ENCODE measurements around the gene NBPF6. TPM values are rescaled to one million over a fixed set of nuclear protein-coding genes. Genes with fewer than 3 reads are reported as not detected.
"Not testable (repeated sequence)": the region's sequence is repeated elsewhere in the genome, so short reads cannot be mapped to it uniquely, and the experiment has no call there.

Gene NBPF6
- total RNA-seq = not detected

GRCh38 chr1:108450043-108450442, at the start of gene NBPF6:
Gene NBPF6, plus strand, starts transcription at chr1:108450343. Its CDS starts 259 bp downstream, at chr1:108450602.
- H3K4me1 Mint-ChIP-seq; DNase-seq; H3K36me3 Mint-ChIP-seq; H3K27ac Mint-ChIP-seq; H3K4me3 Mint-ChIP-seq; H3K27me3 Mint-ChIP-seq; POLR2A ChIA-PET; ATAC-seq (ENCODE audit: low read depth); H3K9me3 Mint-ChIP-seq: not testable (repeated sequence)

GRCh38 chr1:108411098-108411833, 38.9 kb upstream of the NBPF6 start:
- H3K4me3 Mint-ChIP-seq; POLR2A ChIA-PET; H3K9me3 Mint-ChIP-seq; H3K27ac Mint-ChIP-seq; H3K27me3 Mint-ChIP-seq; H3K36me3 Mint-ChIP-seq; DNase-seq; H3K4me1 Mint-ChIP-seq; ATAC-seq (ENCODE audit: low read depth): not testable (repeated sequence)

- H3K27ac Mint-ChIP-seq; H3K27me3 Mint-ChIP-seq; H3K36me3 Mint-ChIP-seq; DNase-seq; H3K4me3 Mint-ChIP-seq; POLR2A ChIA-PET; H3K4me1 Mint-ChIP-seq; H3K9me3 Mint-ChIP-seq; ATAC-seq (ENCODE audit: low read depth): not testable (repeated sequence)
Measured at GRCh38 chr1:108420129-108420528, 30.0 kb upstream of the NBPF6 start.

- peak; percentile 89 for ATAC-seq (ENCODE audit: low read depth)
- H3K9me3 Mint-ChIP-seq, DNase-seq, H3K36me3 Mint-ChIP-seq, H3K27ac Mint-ChIP-seq, H3K4me3 Mint-ChIP-seq, H3K4me1 Mint-ChIP-seq, POLR2A ChIA-PET, H3K27me3 Mint-ChIP-seq: not testable (repeated sequence)
Measured at GRCh38 chr1:108421061-108421916, 28.9 kb upstream of the NBPF6 start.

- H3K27me3 Mint-ChIP-seq; H3K4me3 Mint-ChIP-seq; H3K4me1 Mint-ChIP-seq; H3K36me3 Mint-ChIP-seq; H3K9me3 Mint-ChIP-seq; H3K27ac Mint-ChIP-seq; POLR2A ChIA-PET; ATAC-seq (ENCODE audit: low read depth); DNase-seq: not testable (repeated sequence)
Measured at GRCh38 chr1:108426877-108427276, 23.3 kb upstream of the NBPF6 start.

- H3K9me3 Mint-ChIP-seq; ATAC-seq (ENCODE audit: low read depth); POLR2A ChIA-PET; H3K27me3 Mint-ChIP-seq; H3K4me1 Mint-ChIP-seq; H3K27ac Mint-ChIP-seq; H3K36me3 Mint-ChIP-seq; H3K4me3 Mint-ChIP-seq; DNase-seq: not testable (repeated sequence)
Measured at GRCh38 chr1:108432002-108432401, 18.1 kb upstream of the NBPF6 start.

- H3K27ac Mint-ChIP-seq; H3K27me3 Mint-ChIP-seq; DNase-seq; ATAC-seq (ENCODE audit: low read depth); H3K4me3 Mint-ChIP-seq; H3K4me1 Mint-ChIP-seq; H3K36me3 Mint-ChIP-seq; H3K9me3 Mint-ChIP-seq; POLR2A ChIA-PET: not testable (repeated sequence)
Measured at GRCh38 chr1:108433404-108433803, 16.7 kb upstream of the NBPF6 start.

GRCh38 chr1:108438536-108438935, 11.6 kb upstream of the NBPF6 start:
- H3K27me3 Mint-ChIP-seq, H3K9me3 Mint-ChIP-seq, H3K36me3 Mint-ChIP-seq, POLR2A ChIA-PET, DNase-seq, H3K4me3 Mint-ChIP-seq, H3K27ac Mint-ChIP-seq, H3K4me1 Mint-ChIP-seq: not testable (repeated sequence)
- peak; percentile 98 for ATAC-seq (ENCODE audit: low read depth)

GRCh38 chr1:108454521-108454920, 4.4 kb downstream of the NBPF6 start:
- H3K36me3 Mint-ChIP-seq; ATAC-seq (ENCODE audit: low read depth); DNase-seq; POLR2A ChIA-PET; H3K4me3 Mint-ChIP-seq; H3K9me3 Mint-ChIP-seq; H3K4me1 Mint-ChIP-seq; H3K27me3 Mint-ChIP-seq; H3K27ac Mint-ChIP-seq: not testable (repeated sequence)

- H3K4me1 Mint-ChIP-seq; H3K4me3 Mint-ChIP-seq; H3K9me3 Mint-ChIP-seq; DNase-seq; ATAC-seq (ENCODE audit: low read depth); H3K27ac Mint-ChIP-seq; POLR2A ChIA-PET; H3K36me3 Mint-ChIP-seq; H3K27me3 Mint-ChIP-seq: not testable (repeated sequence)
Measured at GRCh38 chr1:108458661-108459060, 8.5 kb downstream of the NBPF6 start.

GRCh38 chr1:108461758-108462157, 11.6 kb downstream of the NBPF6 start:
- POLR2A ChIA-PET; DNase-seq; ATAC-seq (ENCODE audit: low read depth); H3K4me3 Mint-ChIP-seq; H3K36me3 Mint-ChIP-seq; H3K9me3 Mint-ChIP-seq; H3K27me3 Mint-ChIP-seq; H3K27ac Mint-ChIP-seq; H3K4me1 Mint-ChIP-seq: not testable (repeated sequence)

GRCh38 chr1:108463962-108464361, 13.8 kb downstream of the NBPF6 start:
- H3K36me3 Mint-ChIP-seq; H3K9me3 Mint-ChIP-seq; H3K27me3 Mint-ChIP-seq; H3K4me3 Mint-ChIP-seq; H3K27ac Mint-ChIP-seq; DNase-seq; POLR2A ChIA-PET; H3K4me1 Mint-ChIP-seq; ATAC-seq (ENCODE audit: low read depth): not testable (repeated sequence)

- ATAC-seq (ENCODE audit: low read depth); H3K9me3 Mint-ChIP-seq; H3K27me3 Mint-ChIP-seq; H3K4me1 Mint-ChIP-seq; H3K36me3 Mint-ChIP-seq; DNase-seq; POLR2A ChIA-PET; H3K27ac Mint-ChIP-seq; H3K4me3 Mint-ChIP-seq: not testable (repeated sequence)
Measured at GRCh38 chr1:108466166-108466565, 16.0 kb downstream of the NBPF6 start.

- POLR2A ChIA-PET = not testable (repeated sequence)
Measured at GRCh38 chr1:108467155-108467554, 17.0 kb downstream of the NBPF6 start.

More at GRCh38 chr1:108467155-108467554, 17.0 kb downstream of the NBPF6 start:
- DNase-seq; H3K4me1 Mint-ChIP-seq; H3K27ac Mint-ChIP-seq; H3K4me3 Mint-ChIP-seq; H3K36me3 Mint-ChIP-seq; H3K9me3 Mint-ChIP-seq; H3K27me3 Mint-ChIP-seq; ATAC-seq (ENCODE audit: low read depth): not testable (repeated sequence)
